Neutrophil (primary cell): ENCODE results near the gene CRAMP1.

Source experiments
- H3K27ac ChIP-seq: fragments of 200-600 bp; sonication (generic); 2 replicates; pipeline ENCODE4 v1.5.1; 2016; ENCODE audit warnings: mild to moderate bottlenecking, moderate library complexity
- H3K27me3 ChIP-seq: fragments of 200-600 bp; sonication (generic); 2 replicates; pipeline ENCODE4 v1.6.0; 2016; ENCODE audit warnings: mild to moderate bottlenecking
- H3K36me3 ChIP-seq: fragments of 200-600 bp; sonication (generic); 2 replicates; pipeline ENCODE4 v1.5.1; 2017
- H3K4me1 ChIP-seq, 2 experiments: fragments of 200-600 bp in 1 of 2; sonication (generic) in 1 of 2; 1 replicate in 1 of 2; 2 replicates in 1 of 2; pipeline versions ENCODE4 v1.5.1 to v1.6.1; 2013 to 2016; ENCODE audit warnings: low read depth in 1 of 2, low read length in 1 of 2, mild to moderate bottlenecking in 1 of 2, moderate library complexity in 1 of 2; ENCODE audit not compliant: control insufficient read depth in 1 of 2, insufficient read depth in 1 of 2
- H3K4me3 ChIP-seq, 2 experiments: fragments of 200-600 bp in 1 of 2; sonication (generic) in 1 of 2; 1 replicate in 1 of 2; 2 replicates in 1 of 2; pipeline ENCODE4 v1.5.1; 2013 to 2016; ENCODE audit warnings: low read depth in 1 of 2, low read length in 1 of 2, mild to moderate bottlenecking in 1 of 2, moderate library complexity in 1 of 2
- H3K9me3 ChIP-seq: fragments of 200-600 bp; sonication (generic); 2 replicates; pipeline ENCODE4 v1.5.1; 2016
- TF ChIP-seq, protein P1 (sequence below): fragments of 200-600 bp; sonication (generic); IDR thresholded peaks from 2 replicates; pipeline ENCODE4 v1.5.1; 2016; ENCODE audit warnings: antibody characterized with exemption

CRAMP1 gene

GRCh38 chr16:1580256-1580655 is 31.9 kb upstream of the CRAMP1 start:
- H3K36me3 ChIP-seq = no peaks in the 10 kb centered on the region
- H3K4me1 ChIP-seq = no peaks in the 10 kb centered on the region
- no peak overlapping the region for H3K27ac ChIP-seq
- TF ChIP-seq, protein P1, sequence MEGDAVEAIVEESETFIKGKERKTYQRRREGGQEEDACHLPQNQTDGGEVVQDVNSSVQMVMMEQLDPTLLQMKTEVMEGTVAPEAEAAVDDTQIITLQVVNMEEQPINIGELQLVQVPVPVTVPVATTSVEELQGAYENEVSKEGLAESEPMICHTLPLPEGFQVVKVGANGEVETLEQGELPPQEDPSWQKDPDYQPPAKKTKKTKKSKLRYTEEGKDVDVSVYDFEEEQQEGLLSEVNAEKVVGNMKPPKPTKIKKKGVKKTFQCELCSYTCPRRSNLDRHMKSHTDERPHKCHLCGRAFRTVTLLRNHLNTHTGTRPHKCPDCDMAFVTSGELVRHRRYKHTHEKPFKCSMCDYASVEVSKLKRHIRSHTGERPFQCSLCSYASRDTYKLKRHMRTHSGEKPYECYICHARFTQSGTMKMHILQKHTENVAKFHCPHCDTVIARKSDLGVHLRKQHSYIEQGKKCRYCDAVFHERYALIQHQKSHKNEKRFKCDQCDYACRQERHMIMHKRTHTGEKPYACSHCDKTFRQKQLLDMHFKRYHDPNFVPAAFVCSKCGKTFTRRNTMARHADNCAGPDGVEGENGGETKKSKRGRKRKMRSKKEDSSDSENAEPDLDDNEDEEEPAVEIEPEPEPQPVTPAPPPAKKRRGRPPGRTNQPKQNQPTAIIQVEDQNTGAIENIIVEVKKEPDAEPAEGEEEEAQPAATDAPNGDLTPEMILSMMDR = no peak
- no peaks in the 10 kb centered on the region for H3K9me3 ChIP-seq
- H3K27me3 ChIP-seq = no peaks in the 10 kb centered on the region
- no peak overlapping the region for H3K4me3 ChIP-seq

DNA sequence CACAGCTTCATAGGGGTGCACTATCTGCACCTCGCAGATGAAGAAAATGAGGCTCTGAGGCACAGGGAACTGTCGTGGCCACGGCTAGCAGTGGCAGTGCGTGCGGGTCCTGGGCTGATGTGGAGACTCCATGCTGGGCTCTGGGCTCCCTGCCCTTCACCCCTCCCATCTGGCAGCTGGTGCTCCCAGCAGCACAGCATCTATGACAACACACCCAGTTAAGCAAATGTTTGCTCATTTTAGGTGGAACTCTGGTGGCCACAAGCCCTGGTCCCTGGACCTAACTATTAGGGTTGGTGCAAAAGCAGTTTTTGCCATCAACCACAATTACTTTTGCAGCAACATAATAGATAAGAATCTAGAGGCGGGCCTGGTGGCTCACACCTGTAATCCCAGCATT is 31.2 kb upstream of the CRAMP1 start:
- no peaks in the 10 kb centered on the region for H3K27me3 ChIP-seq
- TF ChIP-seq, protein P1 = no peak
- H3K36me3 ChIP-seq = no peaks in the 10 kb centered on the region
- H3K4me1 ChIP-seq = no peaks in the 10 kb centered on the region
- H3K4me3 ChIP-seq = no peak overlapping the region
- H3K9me3 ChIP-seq = no peaks in the 10 kb centered on the region
- H3K27ac ChIP-seq = no peak overlapping the region

- no peaks in the 10 kb centered on the region for H3K36me3 ChIP-seq
- TF ChIP-seq, protein P1 = no peak
- no peaks in the 10 kb centered on the region for H3K4me1 ChIP-seq
- no peak overlapping the region for H3K27ac ChIP-seq
- H3K9me3 ChIP-seq = no peaks in the 10 kb centered on the region
- H3K4me3 ChIP-seq = no peak overlapping the region
- no peaks in the 10 kb centered on the region for H3K27me3 ChIP-seq
These were observed 30.4 kb upstream of the CRAMP1 start for GRCh38 chr16:1581804-1582203.

GRCh38 chr16:1583180-1583579 is 29.0 kb upstream of the CRAMP1 start:
- Histone ChIP-seq H3K9me3 (no peaks in the 10 kb centered on the region), H3K27ac (no peak overlapping the region), H3K36me3 (no peaks in the 10 kb centered on the region), H3K4me3 (no peak overlapping the region), H3K27me3 (no peaks in the 10 kb centered on the region), H3K4me1 (no peaks in the 10 kb centered on the region)
- TF ChIP-seq, protein P1 = no peak

DNA sequence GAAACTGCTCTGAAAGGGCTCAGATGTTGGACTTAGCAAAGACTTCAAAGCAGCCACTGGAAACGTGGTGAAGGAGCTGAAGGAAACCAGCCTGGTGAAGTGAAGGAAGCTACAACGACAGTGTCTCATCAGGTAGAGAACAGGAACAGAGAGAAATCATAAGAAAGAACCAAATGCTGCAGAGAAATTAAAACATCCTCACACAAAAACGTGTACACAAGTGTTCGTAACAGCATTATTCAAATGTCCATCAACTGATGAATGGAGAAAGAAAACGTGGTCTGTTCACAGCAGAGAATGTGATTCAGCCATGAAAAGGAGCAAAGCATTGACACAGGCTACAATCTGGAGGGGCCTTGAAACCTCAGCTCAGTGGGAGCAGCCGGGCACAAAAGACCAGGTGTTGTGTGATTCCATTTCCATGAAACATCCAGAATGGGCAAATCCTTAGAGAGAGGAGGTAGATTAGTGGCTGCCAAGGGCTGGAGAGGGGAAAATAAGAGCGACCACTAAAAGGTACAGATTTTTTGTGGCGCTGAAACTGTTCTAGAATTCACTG is 27.2 kb upstream of the CRAMP1 start:
- Histone ChIP-seq H3K9me3 (no peaks in the 10 kb centered on the region), H3K4me1 (no peaks in the 10 kb centered on the region), H3K27me3 (no peaks in the 10 kb centered on the region), H3K4me3 (no peak overlapping the region), H3K27ac (no peak overlapping the region), H3K36me3 (no peaks in the 10 kb centered on the region)
- TF ChIP-seq, protein P1 = no peak

- no peak overlapping the region for H3K4me3 ChIP-seq
- no peaks in the 10 kb centered on the region for H3K36me3 ChIP-seq
- TF ChIP-seq, protein P1 = no peak
- H3K27ac ChIP-seq = no peak overlapping the region
- no peaks in the 10 kb centered on the region for H3K4me1 ChIP-seq
- no peaks in the 10 kb centered on the region for H3K9me3 ChIP-seq
- H3K27me3 ChIP-seq = no peaks in the 10 kb centered on the region
These were observed 21.8 kb upstream of the CRAMP1 start for GRCh38 chr16:1590366-1590765.
